Measurements from ENCODE around the gene FBXO24.

- TF ChIP-seq CTCF (conservative IDR thresholded peaks at IDR 0.05; ENCODE audit: low read length) (peak; percentile 53), EZH2phosphoT487 (IDR thresholded peaks at IDR 0.05; ENCODE audit: borderline replicate concordance) (no peak)
Measured at GRCh38 chr7:100599911-100600729, 14.0 kb downstream of the FBXO24 start.

All from Loucy (cell line).